DND-41 (cell line): ENCODE data around the gene CLN3.

Experiments
- ATAC-seq: fragments of 200-7000 bp; cut with Tn5 transposase; 3 replicates; pipeline ENCODE4 v1.9.1; 2021; ENCODE audit warnings: low read depth; ENCODE audit not compliant: insufficient read depth
- DNase-seq: peaks from one replicate; pipeline ENCODE4 v3.0.0-alpha.2; 2020
- H2AFZ ChIP-seq: 2 replicates; pipeline ENCODE4 v1.6.0; 2012; ENCODE audit warnings: low read depth, low read length
- H3K27ac ChIP-seq: 2 replicates; pipeline ENCODE4 v1.5.1; 2012; ENCODE audit warnings: low read length, inconsistent platforms
- H3K27me3 ChIP-seq: fragments of 200-600 bp; sonication (generic); 2 replicates; pipeline ENCODE4 v1.6.0; 2012; ENCODE audit warnings: low read length, mild to moderate bottlenecking, inconsistent platforms; ENCODE audit not compliant: insufficient read depth, poor library complexity
- H3K36me3 ChIP-seq: 2 replicates; pipeline ENCODE4 v1.5.1; 2012; ENCODE audit warnings: low read length, inconsistent platforms; ENCODE audit not compliant: insufficient read depth
- H3K4me1 ChIP-seq: 2 replicates; pipeline ENCODE4 v1.5.1; 2012; ENCODE audit warnings: mild to moderate bottlenecking, low read length; ENCODE audit not compliant: insufficient read depth
- H3K4me2 ChIP-seq: 2 replicates; pipeline ENCODE4 v1.6.0; 2012; ENCODE audit warnings: mild to moderate bottlenecking, moderate library complexity, low read length, inconsistent platforms; ENCODE audit not compliant: insufficient read depth
- H3K4me3 ChIP-seq, 2 experiments: fragments of 200-600 bp in 1 of 2; shearing (Covaris generic) in 1 of 2; 2 replicates each; pipeline ENCODE4 v1.5.1; 2012 to 2016; ENCODE audit warnings: inconsistent platforms in 2 of 2, low read length in 2 of 2, mild to moderate bottlenecking in 2 of 2, low read depth in 1 of 2, moderate library complexity in 1 of 2
- H3K79me2 ChIP-seq: 2 replicates; pipeline ENCODE4 v1.6.0; 2012; ENCODE audit warnings: low read length, inconsistent platforms; ENCODE audit not compliant: insufficient read depth
- H3K9ac ChIP-seq: 2 replicates; pipeline ENCODE4 v1.6.0; 2012; ENCODE audit warnings: low read depth, mild to moderate bottlenecking, inconsistent platforms, low read length, moderate library complexity
- H3K9me3 ChIP-seq: 2 replicates; pipeline ENCODE4 v1.5.1; 2012; ENCODE audit warnings: low read length, moderate library complexity, mild to moderate bottlenecking, inconsistent platforms; ENCODE audit not compliant: insufficient read depth, severe bottlenecking
- H4K20me1 ChIP-seq: 2 replicates; pipeline ENCODE4 v1.6.0; 2012; ENCODE audit warnings: low read length; ENCODE audit not compliant: insufficient read depth
- CTCF ChIP-seq: IDR thresholded peaks from 2 replicates; pipeline ENCODE4 v1.5.1; 2012; ENCODE audit warnings: borderline replicate concordance, low read length, moderate library complexity, mild to moderate bottlenecking; ENCODE audit not compliant: poor library complexity, severe bottlenecking; ENCODE audit errors: extremely low read depth
- EZH2 ChIP-seq: IDR thresholded peaks from 3 replicates; pipeline ENCODE4 v1.6.1; 2012; ENCODE audit warnings: borderline replicate concordance, low read depth, mild to moderate bottlenecking, moderate library complexity, low read length, inconsistent platforms; ENCODE audit not compliant: severe bottlenecking

Gene CLN3

GRCh38 chr16:28511031-28511430, 19.2 kb upstream of the CLN3 start:
- no peak for TF ChIP-seq EZH2
- no peak for TF ChIP-seq CTCF
- no peak for DNase-seq
- Histone ChIP-seq H3K4me2 (no peak overlapping the region), H3K9ac (no peak overlapping the region), H3K4me1 (no peaks in the 10 kb centered on the region), H3K36me3 (no peaks in the 10 kb centered on the region), H3K27me3 (no peaks in the 10 kb centered on the region), H4K20me1 (no peaks in the 10 kb centered on the region), H3K27ac (no peak overlapping the region), H3K79me2 (no peaks in the 10 kb centered on the region), H3K4me3 (no peak overlapping the region), H2AFZ (no peak overlapping the region), H3K9me3 (no peaks in the 10 kb centered on the region)
- ATAC-seq = no peak

DNA sequence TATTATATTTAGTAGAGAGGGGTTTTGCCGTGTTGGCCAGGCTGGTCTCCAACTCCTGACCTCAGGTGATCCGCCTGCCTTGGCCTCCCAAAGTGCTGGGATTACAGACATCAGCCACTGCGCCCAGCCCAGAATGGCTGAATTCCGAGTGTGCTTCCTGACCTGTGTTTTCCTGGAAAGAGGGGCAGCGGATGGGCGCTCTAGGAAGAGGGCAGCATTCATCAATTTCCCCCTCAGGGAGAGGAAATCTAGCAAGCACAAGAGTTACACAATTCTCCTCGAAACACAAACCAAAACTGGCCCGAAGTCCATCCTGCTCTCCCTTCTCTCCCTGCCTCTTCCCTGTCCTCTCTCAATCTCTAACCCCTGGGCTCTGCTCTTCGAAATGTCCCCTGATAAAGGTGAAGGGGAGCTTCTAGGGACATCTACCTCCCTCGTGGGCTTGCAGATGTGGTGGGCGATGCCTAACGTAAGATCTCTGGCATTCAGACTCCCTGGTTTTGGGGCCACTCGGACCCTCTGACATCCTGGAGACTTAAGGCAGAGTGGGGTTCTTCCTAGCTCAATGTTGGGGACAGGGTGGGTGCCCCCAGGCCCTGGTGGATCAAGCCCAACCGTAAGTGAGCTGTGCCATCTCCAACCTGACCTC, 13.7 kb upstream of the CLN3 start:
- Histone ChIP-seq H3K27ac (no peak overlapping the region), H3K4me2 (no peak overlapping the region), H3K4me1 (no peaks in the 10 kb centered on the region)

DNA sequence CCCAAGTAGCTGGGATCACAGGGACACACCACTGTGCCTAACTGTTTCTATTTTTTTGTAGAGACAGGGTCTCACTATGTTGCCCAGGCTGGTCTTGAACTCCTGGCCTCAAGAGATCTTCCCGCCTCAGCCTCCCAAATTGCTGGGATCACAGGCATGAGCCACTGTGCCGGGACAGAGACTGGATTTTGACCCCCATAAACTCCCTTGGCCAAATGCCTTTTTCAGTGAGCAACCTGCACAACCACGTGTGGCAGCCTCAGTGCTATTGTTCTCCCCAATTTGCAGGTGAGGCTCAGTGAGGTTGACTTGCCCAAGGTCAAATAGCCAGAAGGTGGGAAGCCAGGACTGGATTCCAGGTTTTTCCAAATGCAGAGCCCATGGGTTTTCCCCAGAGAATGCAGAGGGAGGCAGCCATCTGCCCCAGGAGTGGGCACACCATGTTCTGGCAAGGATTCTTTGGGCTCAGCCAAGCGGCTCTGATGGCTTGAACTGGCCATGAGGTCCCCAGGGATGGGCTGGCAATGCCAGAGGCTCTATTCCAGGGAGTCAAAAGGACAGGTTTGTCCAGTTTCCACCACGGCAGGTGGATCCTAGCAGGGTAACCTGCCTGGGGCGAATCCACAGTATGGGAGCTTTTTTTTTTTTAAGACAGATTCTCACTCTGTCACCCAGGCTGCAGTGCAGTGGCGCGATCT, 13.0 kb upstream of the CLN3 start:
- Histone ChIP-seq H3K79me2 (no peaks in the 10 kb centered on the region), H3K4me2 (no peak overlapping the region), H3K36me3 (no peaks in the 10 kb centered on the region), H4K20me1 (no peaks in the 10 kb centered on the region), H2AFZ (no peak overlapping the region), H3K9me3 (no peaks in the 10 kb centered on the region), H3K27ac (no peak overlapping the region), H3K4me3 (no peak overlapping the region), H3K4me1 (no peaks in the 10 kb centered on the region), H3K27me3 (no peaks in the 10 kb centered on the region), H3K9ac (no peak overlapping the region)
- TF ChIP-seq CTCF = no peak
- TF ChIP-seq EZH2 = no peak
- DNase-seq (no peak), ATAC-seq (no peak)

More for the DNA sequence above, 13.7 kb upstream of the CLN3 start:
- ATAC-seq = no peak
- Histone ChIP-seq H3K9ac (no peak overlapping the region), H2AFZ (no peak overlapping the region), H3K79me2 (no peaks in the 10 kb centered on the region), H4K20me1 (no peaks in the 10 kb centered on the region), H3K27me3 (no peaks in the 10 kb centered on the region), H3K4me3 (no peak overlapping the region), H3K36me3 (no peaks in the 10 kb centered on the region), H3K9me3 (no peaks in the 10 kb centered on the region)
- DNase-seq = no peak
- TF ChIP-seq CTCF = no peak
- no peak for TF ChIP-seq EZH2
